GM18511 (cell line): ENCODE data around the gene AFF3.

ENCODE experiments used
- ATAC-seq: cut with Tn5 transposase; IDR thresholded peaks from one replicate; pipeline ENCODE4 v1.9.1; 2021; ENCODE audit warnings: mild to moderate bottlenecking, moderate library complexity; ENCODE audit not compliant: unreplicated experiment

AFF3 gene

GRCh38 chr2:99836690-99837605, 305.4 kb downstream of the AFF3 start:
- no peak for ATAC-seq

GRCh38 chr2:99834426-99834825, 308.0 kb downstream of the AFF3 start:
- no peak for ATAC-seq

- no peak for ATAC-seq
Measured at GRCh38 chr2:99833586-99834201, 308.7 kb downstream of the AFF3 start.

- no peak for ATAC-seq
Measured at GRCh38 chr2:99832926-99833325, 309.5 kb downstream of the AFF3 start.

- no peak for ATAC-seq
Measured at GRCh38 chr2:99831772-99832171, 310.6 kb downstream of the AFF3 start.

GRCh38 chr2:99827296-99827999, 314.9 kb downstream of the AFF3 start:
- ATAC-seq = no peak

GRCh38 chr2:99825630-99826029, 316.8 kb downstream of the AFF3 start:
- no peak for ATAC-seq

GRCh38 chr2:99824758-99825157, 317.6 kb downstream of the AFF3 start:
- no peak for ATAC-seq

- no peak for ATAC-seq
Measured at GRCh38 chr2:99822474-99823207, 319.7 kb downstream of the AFF3 start.

GRCh38 chr2:99821984-99822383, 320.4 kb downstream of the AFF3 start:
- no peak for ATAC-seq

GRCh38 chr2:99821572-99821971, 320.8 kb downstream of the AFF3 start:
- ATAC-seq = no peak

GRCh38 chr2:99821039-99821438, 321.4 kb downstream of the AFF3 start:
- ATAC-seq = no peak

- ATAC-seq = no peak
Measured at GRCh38 chr2:99819766-99820165, 322.6 kb downstream of the AFF3 start.

- no peak for ATAC-seq
Measured at GRCh38 chr2:99818842-99819241, 323.5 kb downstream of the AFF3 start.

- ATAC-seq = no peak
Measured at GRCh38 chr2:99816908-99817307, 325.5 kb downstream of the AFF3 start.

GRCh38 chr2:99812426-99812825, 330.0 kb downstream of the AFF3 start:
- ATAC-seq = no peak

GRCh38 chr2:99811544-99811943, 330.8 kb downstream of the AFF3 start:
- no peak for ATAC-seq

GRCh38 chr2:99810225-99810624, 332.2 kb downstream of the AFF3 start:
- no peak for ATAC-seq

- no peak for ATAC-seq
Measured at GRCh38 chr2:99809259-99809900, 333.0 kb downstream of the AFF3 start.

GRCh38 chr2:99808361-99809200, 333.8 kb downstream of the AFF3 start:
- ATAC-seq = no peak
